Mucosa of stomach (tissue), 1 donor: ENCODE data around the gene CPXM2.

Experiments
- H3K27me3 ChIP-seq: one replicate; pipeline ENCODE4 v1.7.0; 2013; ENCODE audit warnings: mild to moderate bottlenecking, low read length; ENCODE audit not compliant: control insufficient read depth, insufficient read depth
- H3K36me3 ChIP-seq: one replicate; pipeline ENCODE4 v1.7.0; 2013; ENCODE audit warnings: low read length; ENCODE audit not compliant: control insufficient read depth, insufficient read depth
- H3K4me1 ChIP-seq: one replicate; pipeline ENCODE4 v1.7.0; 2013; ENCODE audit warnings: mild to moderate bottlenecking, low read length; ENCODE audit not compliant: control insufficient read depth, insufficient read depth
- H3K4me3 ChIP-seq: one replicate; pipeline ENCODE4 v1.7.0; 2013; ENCODE audit warnings: low read length
- H3K9ac ChIP-seq: one replicate; pipeline ENCODE4 v1.7.0; 2013; ENCODE audit warnings: mild to moderate bottlenecking, low read length, moderate library complexity
- H3K9me3 ChIP-seq: one replicate; pipeline ENCODE4 v1.7.0; 2013; ENCODE audit warnings: mild to moderate bottlenecking, low read length, moderate library complexity; ENCODE audit not compliant: control insufficient read depth
- donor health status: Pancreatic carcinoma.

CPXM2 gene

DNA sequence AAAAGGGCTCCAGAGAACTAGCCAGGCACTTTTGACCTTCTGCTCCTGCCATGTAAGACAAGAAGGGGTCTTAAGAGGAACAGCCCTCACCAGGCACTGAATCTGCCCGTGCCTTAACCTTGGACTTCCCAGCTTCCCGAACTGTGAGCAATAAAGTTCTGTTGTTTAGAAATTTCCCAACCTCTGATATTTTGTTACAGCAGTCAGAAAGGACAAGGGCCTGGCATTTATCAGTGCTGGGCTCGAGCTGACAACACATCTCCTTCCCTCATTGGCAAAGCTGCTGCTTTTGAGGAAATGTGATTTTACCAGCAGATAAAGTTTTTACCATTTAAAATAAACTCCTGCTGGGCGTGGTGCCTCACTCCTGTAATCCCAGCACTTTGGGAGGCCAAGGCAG lies 122.0 kb downstream of the CPXM2 start:
- no peaks in the 10 kb centered on the region for H3K4me1 ChIP-seq
- no peaks in the 10 kb centered on the region for H3K27me3 ChIP-seq
- no peaks in the 10 kb centered on the region for H3K9me3 ChIP-seq
- no peak overlapping the region for H3K4me3 ChIP-seq
- H3K36me3 ChIP-seq: no peaks in the 10 kb centered on the region
- H3K9ac ChIP-seq: no peak overlapping the region

DNA sequence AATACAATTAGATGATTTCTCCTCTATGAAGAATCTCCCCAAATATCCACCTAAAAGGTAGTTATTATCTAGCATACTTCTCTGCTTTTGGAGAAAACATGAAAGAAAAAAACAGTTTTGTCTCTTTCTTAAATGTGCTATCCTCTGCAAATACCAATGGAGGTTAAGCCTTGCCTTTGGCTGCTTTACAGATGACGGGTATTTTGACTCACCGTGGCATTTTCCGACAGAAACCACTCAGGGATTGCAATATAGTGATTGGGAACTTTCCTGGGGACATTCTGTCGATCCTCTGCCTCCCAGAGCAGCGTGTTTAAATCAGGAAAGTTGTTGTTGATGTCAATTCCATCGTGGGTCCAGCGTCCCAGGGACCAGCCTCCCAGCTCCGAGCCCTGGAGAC lies 124.8 kb downstream of the CPXM2 start:
- Histone ChIP-seq H3K9ac (no peak overlapping the region), H3K9me3 (no peaks in the 10 kb centered on the region), H3K4me1 (no peaks in the 10 kb centered on the region), H3K27me3 (no peaks in the 10 kb centered on the region), H3K4me3 (no peak overlapping the region), H3K36me3 (no peaks in the 10 kb centered on the region)

DNA sequence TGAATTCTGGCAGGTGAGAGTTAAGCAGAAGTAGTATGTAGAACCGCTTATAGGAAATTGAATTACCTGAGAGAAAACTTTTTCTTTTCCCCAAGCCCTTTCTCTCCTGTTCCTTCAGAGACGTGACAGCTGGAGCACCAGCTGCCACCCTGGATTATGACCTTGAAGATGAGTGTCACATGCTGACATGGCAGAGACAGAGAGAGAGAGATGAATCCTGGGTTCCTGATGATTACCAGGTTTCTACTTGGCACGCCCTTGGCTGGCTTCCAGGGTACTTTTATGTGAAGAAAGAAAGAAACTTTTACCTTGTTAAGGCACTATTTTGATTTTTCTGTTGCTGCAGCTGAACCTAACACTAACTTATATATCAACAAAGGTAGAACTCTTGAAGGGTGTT lies 125.6 kb downstream of the CPXM2 start:
- no peaks in the 10 kb centered on the region for H3K36me3 ChIP-seq
- H3K9me3 ChIP-seq: no peaks in the 10 kb centered on the region

DNA sequence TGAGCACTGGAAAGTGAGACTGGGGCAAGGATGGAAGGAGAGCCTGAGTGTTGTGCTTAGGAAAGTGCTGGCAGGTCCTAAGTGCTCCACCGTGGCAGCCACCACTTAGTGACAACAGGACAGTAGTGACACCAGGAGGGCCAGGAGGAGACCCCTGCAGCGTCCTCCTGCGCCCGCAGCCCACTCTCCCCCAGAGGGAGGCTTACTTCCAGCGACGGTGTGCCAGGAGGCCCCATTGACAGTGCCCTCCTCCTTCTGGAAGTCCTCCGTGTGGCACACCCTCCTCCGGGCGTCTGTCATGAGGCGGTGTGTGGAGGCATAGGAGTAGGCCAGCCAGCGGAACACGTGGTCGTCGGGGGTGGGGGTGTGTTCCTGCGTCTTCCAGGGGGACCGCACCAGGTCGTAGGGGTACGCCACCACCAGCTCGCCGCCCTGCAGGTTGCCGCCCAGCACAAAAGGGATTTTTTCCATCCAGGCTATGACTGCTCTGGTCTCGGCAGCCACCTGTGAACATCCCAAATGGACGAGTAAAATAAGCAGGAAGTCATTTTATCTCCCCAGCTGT lies 129.9 kb downstream of the CPXM2 start:
- H3K4me1 ChIP-seq: no peaks in the 10 kb centered on the region
- no peak overlapping the region for H3K4me3 ChIP-seq
- peaks cover 6% of the 10 kb centered on the region for H3K27me3 ChIP-seq
- no peak overlapping the region for H3K9ac ChIP-seq
- H3K9me3 ChIP-seq: no peaks in the 10 kb centered on the region
- no peaks in the 10 kb centered on the region for H3K36me3 ChIP-seq

More for the DNA sequence above, 125.6 kb downstream of the CPXM2 start:
- Histone ChIP-seq H3K9ac (no peak overlapping the region), H3K4me3 (no peak overlapping the region), H3K4me1 (no peaks in the 10 kb centered on the region), H3K27me3 (no peaks in the 10 kb centered on the region)

DNA sequence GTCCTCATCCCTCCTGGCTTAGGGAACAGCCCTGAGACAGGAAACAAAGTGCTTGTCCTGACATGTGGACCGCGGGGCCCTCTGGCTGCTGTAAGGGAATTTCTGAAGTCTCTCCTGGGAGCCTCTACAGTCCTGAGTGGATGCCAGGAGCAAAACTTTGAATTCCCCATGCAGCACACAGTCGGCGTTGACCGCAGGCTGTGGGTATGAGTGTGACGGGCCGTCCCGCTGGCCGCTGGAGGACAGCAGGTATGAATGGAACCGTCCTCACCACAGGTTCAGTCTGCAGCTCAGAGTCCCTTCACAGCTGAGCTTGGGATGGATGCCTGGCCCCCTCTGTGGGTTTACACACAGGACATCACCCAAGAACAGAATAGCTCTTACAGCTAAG lies 130.6 kb downstream of the CPXM2 start:
- Histone ChIP-seq H3K4me3 (no peak overlapping the region), H3K9me3 (no peaks in the 10 kb centered on the region), H3K36me3 (no peaks in the 10 kb centered on the region), H3K27me3 (peaks cover 6% of the 10 kb centered on the region), H3K4me1 (no peaks in the 10 kb centered on the region), H3K9ac (no peak overlapping the region)

DNA sequence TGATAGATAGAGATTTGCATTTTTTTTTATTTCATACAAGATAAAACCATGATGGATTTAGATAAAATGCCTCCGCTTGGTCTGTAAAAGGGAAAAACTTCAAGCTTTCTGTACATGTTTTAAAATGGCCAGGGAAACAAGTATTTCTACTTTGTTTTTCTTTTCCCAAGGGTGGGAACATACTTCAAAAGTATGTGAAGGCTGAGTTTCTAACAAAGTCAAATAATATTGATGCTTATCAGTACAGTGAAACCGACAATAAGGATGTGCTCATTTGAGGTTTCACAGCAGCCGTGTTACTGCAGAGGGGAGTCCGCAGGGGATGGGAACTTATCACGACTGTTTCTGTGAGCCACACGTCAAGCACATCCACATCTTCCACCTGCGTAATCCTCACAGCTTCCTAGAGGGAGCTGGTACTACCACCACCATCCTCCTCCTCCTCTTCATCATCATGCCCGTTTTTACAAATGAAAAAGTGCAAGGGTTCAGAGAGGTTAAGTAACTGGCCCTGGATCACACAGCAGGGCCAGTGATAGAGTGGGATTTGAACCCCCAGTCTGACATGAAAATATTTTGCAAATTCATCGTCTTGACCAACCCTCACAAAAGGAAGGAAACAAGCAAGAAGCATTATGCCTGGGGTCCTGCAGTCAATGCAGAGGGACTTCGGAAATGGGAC lies 131.1 kb downstream of the CPXM2 start:
- H3K9ac ChIP-seq: no peak overlapping the region
- H3K4me3 ChIP-seq: no peak overlapping the region
- no peaks in the 10 kb centered on the region for H3K9me3 ChIP-seq
- H3K27me3 ChIP-seq: peaks cover 6% of the 10 kb centered on the region
- H3K4me1 ChIP-seq: no peaks in the 10 kb centered on the region
- no peaks in the 10 kb centered on the region for H3K36me3 ChIP-seq

DNA sequence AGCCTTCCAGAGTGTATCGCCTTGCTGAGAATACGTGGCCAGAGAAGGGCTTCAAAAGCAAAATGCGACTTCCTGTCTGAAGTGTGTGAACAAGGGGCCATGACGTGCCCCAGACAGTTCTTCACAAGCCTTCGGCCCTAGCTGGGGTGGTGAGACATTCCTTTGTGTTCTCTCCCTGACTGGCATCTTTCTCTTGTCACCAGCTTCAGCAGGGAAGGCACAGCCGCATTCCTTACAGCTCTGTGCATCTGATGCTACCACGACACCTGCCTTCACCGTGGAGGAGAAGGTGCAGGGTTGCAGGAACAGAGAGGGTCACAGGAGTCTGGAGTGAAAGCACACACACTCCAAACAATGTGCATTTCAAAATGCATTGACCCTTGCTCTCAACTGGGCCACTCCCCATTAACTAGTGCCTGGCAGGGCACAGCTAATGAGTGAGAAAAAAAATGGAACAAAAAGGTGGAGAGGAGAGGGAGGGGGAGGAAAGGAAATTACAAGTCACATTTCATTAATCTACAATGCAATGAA lies 132.0 kb downstream of the CPXM2 start:
- H3K9ac ChIP-seq: no peak overlapping the region
- H3K27me3 ChIP-seq: peaks cover 6% of the 10 kb centered on the region
- no peaks in the 10 kb centered on the region for H3K36me3 ChIP-seq
- no peaks in the 10 kb centered on the region for H3K9me3 ChIP-seq
- H3K4me1 ChIP-seq: no peaks in the 10 kb centered on the region
- H3K4me3 ChIP-seq: no peak overlapping the region

DNA sequence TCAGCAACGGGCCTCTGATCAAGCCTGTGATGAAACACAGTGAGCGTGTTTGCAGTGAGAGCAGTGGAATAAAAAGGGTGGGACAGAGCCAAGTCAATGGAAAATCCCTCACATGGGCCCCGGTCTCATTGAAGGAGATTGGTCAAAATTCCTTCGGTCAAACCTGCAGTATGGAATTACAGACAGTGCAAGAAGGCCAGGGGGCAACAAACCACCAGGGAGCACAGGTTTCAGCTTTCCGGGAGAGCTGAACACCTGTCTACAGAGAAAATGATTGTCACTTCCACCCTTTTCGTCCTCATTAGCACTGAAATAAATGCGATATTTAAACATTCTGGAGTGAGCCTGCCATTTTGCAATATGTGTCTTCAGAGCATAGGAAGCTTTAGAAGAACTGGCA lies 132.6 kb downstream of the CPXM2 start:
- Histone ChIP-seq H3K9ac (no peak overlapping the region), H3K9me3 (no peaks in the 10 kb centered on the region), H3K4me1 (no peaks in the 10 kb centered on the region), H3K36me3 (no peaks in the 10 kb centered on the region), H3K27me3 (peaks cover 6% of the 10 kb centered on the region), H3K4me3 (no peak overlapping the region)

DNA sequence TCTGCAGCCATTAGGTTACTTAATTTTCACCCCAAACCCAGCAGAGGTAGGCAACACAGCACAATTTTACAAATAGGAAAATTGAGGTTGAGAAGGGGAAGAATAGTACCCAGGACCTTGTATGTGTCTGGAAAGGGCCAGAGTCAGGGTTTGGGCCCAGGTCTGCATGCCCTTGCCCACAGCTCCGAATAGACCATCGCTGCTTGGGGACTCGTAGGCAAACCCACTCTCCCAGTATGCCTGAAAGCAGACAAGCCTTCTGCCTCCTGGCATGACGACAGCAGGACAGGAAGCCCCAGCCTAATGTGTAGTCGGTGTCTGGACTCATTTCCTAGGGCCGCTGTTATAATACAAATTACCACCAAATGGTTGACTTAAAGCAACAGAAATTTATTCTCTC lies 133.8 kb downstream of the CPXM2 start:
- no peak overlapping the region for H3K4me3 ChIP-seq
- H3K27me3 ChIP-seq: peaks cover 6% of the 10 kb centered on the region
- H3K36me3 ChIP-seq: no peaks in the 10 kb centered on the region
- H3K9me3 ChIP-seq: no peaks in the 10 kb centered on the region
- H3K9ac ChIP-seq: no peak overlapping the region
- no peaks in the 10 kb centered on the region for H3K4me1 ChIP-seq

DNA sequence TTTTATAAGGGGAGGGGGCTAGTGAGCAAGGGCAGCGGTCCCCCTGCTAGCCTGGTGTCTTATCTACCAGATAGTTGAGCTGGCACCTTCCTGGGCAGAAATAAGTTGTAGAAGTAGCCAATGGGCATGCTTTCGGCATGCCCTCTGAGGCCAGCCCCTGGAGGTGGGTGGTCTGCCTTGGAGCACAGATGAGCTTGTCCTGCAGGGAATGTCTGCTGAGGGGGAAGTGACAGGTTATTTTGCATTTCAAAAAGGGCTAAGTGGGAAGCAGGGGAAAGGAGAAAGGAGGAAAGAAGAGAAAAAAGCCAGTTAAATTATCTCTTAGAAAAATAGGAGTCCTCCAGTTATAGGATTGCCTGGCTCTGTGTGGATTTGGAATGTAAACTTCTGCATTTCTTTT lies 136.5 kb downstream of the CPXM2 start:
- Histone ChIP-seq H3K4me3 (no peak overlapping the region), H3K9ac (no peak overlapping the region), H3K27me3 (peaks cover 6% of the 10 kb centered on the region), H3K36me3 (no peaks in the 10 kb centered on the region), H3K9me3 (no peaks in the 10 kb centered on the region), H3K4me1 (no peaks in the 10 kb centered on the region)

DNA sequence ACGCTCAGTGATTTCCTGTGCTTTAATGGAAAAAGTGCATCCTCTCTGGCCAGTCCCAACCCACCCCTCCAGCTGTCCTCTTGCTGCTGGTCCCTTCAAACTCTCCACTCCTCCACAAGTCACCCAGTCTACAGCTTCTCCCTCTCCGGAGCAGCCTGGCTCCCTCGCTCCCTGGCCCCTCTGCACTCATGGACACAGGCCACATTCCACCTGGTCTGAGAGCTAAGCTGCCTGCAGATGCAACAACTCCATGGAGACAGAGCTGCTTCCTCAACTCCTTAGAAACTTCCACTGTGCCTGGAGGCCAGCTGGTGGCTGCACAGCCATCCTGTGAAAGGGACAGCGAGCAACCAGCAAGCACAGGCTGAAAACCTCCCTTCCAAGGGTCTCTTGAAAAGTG lies 137.5 kb downstream of the CPXM2 start:
- no peak overlapping the region for H3K9ac ChIP-seq
- H3K36me3 ChIP-seq: no peaks in the 10 kb centered on the region
- H3K27me3 ChIP-seq: peaks cover 6% of the 10 kb centered on the region
- H3K4me1 ChIP-seq: no peaks in the 10 kb centered on the region
- H3K9me3 ChIP-seq: no peaks in the 10 kb centered on the region
- H3K4me3 ChIP-seq: no peak overlapping the region

DNA sequence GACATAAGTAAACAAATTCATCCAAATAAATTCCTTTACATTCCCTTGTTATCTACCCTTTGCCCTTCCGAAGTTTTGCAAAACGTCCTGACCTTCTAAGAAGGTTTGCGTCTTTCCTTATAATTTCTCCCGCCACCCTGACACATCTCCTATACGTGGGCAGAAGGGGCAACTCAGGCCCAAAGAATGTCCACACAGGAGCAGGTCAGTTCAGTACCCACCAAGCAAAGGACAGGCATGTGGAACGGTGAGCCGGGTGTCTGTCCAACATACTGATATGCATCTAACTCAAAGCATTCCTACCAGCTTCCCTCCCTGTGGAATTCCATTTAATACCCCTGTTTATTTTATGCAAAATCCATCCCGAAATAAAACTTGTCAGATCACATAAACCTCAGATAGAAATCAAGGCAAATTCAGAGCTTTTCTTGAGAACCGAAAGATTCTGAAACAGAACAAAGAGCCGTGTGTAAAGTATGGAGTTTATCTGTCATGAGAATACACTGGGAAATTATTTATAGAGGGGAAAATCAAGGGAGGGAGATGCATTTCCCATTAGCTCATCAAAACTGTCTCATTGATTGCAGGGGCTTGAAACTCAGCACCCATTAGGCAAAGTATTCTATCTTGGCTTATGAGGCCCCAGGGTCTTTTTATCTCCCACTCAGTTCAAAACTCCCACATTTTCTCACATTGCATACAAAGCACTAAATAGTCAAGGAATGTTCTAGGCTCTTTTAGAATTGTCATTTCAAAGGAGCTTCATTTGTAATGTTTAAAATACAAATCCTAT lies 140.1 kb downstream of the CPXM2 start:
- Histone ChIP-seq H3K9ac (no peak overlapping the region), H3K27me3 (no peaks in the 10 kb centered on the region), H3K9me3 (no peaks in the 10 kb centered on the region), H3K36me3 (no peaks in the 10 kb centered on the region), H3K4me3 (no peak overlapping the region), H3K4me1 (no peaks in the 10 kb centered on the region)
